DOHH2 (cell line): Measurements from ENCODE around the gene SEC63.

Source experiments
- EZH2phosphoT487 ChIP-seq: fragments of 200-600 bp; sonication (generic); IDR thresholded peaks from 2 replicates; pipeline ENCODE4 v1.6.1; 2017; ENCODE audit warnings: borderline replicate concordance, mild to moderate bottlenecking, antibody characterized with exemption, low read length, moderate library complexity, mixed read lengths
- TF ChIP-seq, protein P1 (sequence below): fragments of 200-600 bp; sonication (generic); IDR thresholded peaks from one replicate; pipeline ENCODE4 v1.5.1; 2014; ENCODE audit warnings: antibody characterized with exemption, mild to moderate bottlenecking, low read depth, low read length; ENCODE audit not compliant: poor library complexity, severe bottlenecking

DNA sequence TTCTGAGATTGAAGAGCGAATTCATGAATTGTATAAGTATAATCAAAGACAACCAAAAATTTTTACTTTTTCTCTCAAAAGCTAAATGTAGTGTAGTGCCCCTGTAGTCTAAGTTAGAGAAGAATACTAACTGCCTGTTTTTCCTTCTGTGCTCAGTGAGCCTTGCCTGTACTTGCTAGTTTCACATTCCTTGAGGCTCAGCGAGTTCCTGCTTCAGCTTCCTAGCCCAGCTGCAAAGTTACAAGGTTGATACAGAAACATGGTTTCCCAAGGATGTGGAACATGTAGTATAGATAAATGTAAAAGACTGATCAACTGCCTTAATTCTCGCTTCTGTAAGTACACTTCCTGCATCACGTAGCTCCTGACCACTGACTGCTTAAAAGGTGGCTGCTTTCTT is 33.1 kb upstream of the SEC63 start:
- TF ChIP-seq, protein P1, sequence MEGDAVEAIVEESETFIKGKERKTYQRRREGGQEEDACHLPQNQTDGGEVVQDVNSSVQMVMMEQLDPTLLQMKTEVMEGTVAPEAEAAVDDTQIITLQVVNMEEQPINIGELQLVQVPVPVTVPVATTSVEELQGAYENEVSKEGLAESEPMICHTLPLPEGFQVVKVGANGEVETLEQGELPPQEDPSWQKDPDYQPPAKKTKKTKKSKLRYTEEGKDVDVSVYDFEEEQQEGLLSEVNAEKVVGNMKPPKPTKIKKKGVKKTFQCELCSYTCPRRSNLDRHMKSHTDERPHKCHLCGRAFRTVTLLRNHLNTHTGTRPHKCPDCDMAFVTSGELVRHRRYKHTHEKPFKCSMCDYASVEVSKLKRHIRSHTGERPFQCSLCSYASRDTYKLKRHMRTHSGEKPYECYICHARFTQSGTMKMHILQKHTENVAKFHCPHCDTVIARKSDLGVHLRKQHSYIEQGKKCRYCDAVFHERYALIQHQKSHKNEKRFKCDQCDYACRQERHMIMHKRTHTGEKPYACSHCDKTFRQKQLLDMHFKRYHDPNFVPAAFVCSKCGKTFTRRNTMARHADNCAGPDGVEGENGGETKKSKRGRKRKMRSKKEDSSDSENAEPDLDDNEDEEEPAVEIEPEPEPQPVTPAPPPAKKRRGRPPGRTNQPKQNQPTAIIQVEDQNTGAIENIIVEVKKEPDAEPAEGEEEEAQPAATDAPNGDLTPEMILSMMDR, result no peak
- TF ChIP-seq EZH2phosphoT487, result no peak
